Osteocyte (in vitro differentiated cells): Measurements from ENCODE around the gene SLC25A40. TPM values are rescaled to one million over a fixed set of nuclear protein-coding genes. Genes with fewer than 3 reads are reported as not detected.

Experiments used
- DNase-seq: peaks from one replicate; pipeline ENCODE4 v3.0.0; 2021; ENCODE audit warnings: mixed read lengths; ENCODE audit not compliant: unreplicated experiment; ENCODE audit errors: extremely low spot score
- H3K27ac Mint-ChIP-seq: one replicate; pipeline ENCODE4 v1.8.0; 2021; ENCODE audit warnings: mild to moderate bottlenecking, mixed read lengths; ENCODE audit not compliant: unreplicated experiment
- H3K27me3 Mint-ChIP-seq: one replicate; pipeline ENCODE4 v1.8.0; 2021; ENCODE audit warnings: mixed read lengths; ENCODE audit not compliant: unreplicated experiment
- H3K36me3 Mint-ChIP-seq: one replicate; pipeline ENCODE4 v1.8.0; 2021; ENCODE audit warnings: mixed read lengths; ENCODE audit not compliant: unreplicated experiment
- H3K4me1 Mint-ChIP-seq: one replicate; pipeline ENCODE4 v1.8.0; 2021; ENCODE audit warnings: mixed read lengths; ENCODE audit not compliant: unreplicated experiment
- H3K4me3 Mint-ChIP-seq: one replicate; pipeline ENCODE4 v1.8.0; 2021; ENCODE audit warnings: mild to moderate bottlenecking, moderate library complexity, mixed read lengths; ENCODE audit not compliant: unreplicated experiment
- H3K9me3 Mint-ChIP-seq: one replicate; pipeline ENCODE4 v1.8.0; 2021; ENCODE audit warnings: mixed read lengths; ENCODE audit not compliant: unreplicated experiment
- total RNA-seq: library from RNA; stranded (reverse); gene quantifications from 2 replicates; pipeline ENCODE4 v1.2.1, GENCODE V29; 2021
- TF ChIP-seq, protein P1 (sequence below): fragments of 200-600 bp; sonication (generic); IDR thresholded peaks from 2 replicates; pipeline ENCODE4 v1.5.0; 2021; ENCODE audit warnings: antibody characterized with exemption, mild to moderate bottlenecking, moderate library complexity

The SLC25A40 gene
- total RNA-seq, 1 donor from 2014 or later = 19.8 TPM

DNA sequence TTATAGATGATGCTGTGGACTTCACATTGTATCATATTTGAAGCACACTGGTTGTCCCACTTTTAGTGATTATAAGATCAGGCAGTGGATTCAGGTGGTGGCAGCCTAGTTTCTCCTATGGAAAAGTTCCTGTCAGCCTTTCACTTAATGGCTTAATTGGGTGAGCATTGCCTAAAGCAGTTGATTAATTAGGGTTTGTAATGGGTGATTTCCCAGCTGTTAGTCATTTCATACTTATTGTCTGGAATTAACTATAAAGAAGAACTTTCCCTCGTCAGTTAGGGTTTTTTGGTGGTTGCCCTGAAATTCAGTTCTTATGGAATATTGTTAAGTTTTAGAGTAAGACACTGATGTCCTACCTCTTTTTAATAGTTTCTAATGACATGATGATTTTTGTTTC is 78.8 kb downstream of the SLC25A40 start:
- no peak for DNase-seq
- no peak overlapping the region for H3K4me3 Mint-ChIP-seq
- TF ChIP-seq, protein P1, sequence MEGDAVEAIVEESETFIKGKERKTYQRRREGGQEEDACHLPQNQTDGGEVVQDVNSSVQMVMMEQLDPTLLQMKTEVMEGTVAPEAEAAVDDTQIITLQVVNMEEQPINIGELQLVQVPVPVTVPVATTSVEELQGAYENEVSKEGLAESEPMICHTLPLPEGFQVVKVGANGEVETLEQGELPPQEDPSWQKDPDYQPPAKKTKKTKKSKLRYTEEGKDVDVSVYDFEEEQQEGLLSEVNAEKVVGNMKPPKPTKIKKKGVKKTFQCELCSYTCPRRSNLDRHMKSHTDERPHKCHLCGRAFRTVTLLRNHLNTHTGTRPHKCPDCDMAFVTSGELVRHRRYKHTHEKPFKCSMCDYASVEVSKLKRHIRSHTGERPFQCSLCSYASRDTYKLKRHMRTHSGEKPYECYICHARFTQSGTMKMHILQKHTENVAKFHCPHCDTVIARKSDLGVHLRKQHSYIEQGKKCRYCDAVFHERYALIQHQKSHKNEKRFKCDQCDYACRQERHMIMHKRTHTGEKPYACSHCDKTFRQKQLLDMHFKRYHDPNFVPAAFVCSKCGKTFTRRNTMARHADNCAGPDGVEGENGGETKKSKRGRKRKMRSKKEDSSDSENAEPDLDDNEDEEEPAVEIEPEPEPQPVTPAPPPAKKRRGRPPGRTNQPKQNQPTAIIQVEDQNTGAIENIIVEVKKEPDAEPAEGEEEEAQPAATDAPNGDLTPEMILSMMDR = no peak
- no peaks in the 10 kb centered on the region for H3K36me3 Mint-ChIP-seq
- no peak overlapping the region for H3K27ac Mint-ChIP-seq
- H3K27me3 Mint-ChIP-seq = peaks cover 42% of the 10 kb centered on the region
- no peaks in the 10 kb centered on the region for H3K4me1 Mint-ChIP-seq
- peaks cover 12% of the 10 kb centered on the region for H3K9me3 Mint-ChIP-seq

DNA sequence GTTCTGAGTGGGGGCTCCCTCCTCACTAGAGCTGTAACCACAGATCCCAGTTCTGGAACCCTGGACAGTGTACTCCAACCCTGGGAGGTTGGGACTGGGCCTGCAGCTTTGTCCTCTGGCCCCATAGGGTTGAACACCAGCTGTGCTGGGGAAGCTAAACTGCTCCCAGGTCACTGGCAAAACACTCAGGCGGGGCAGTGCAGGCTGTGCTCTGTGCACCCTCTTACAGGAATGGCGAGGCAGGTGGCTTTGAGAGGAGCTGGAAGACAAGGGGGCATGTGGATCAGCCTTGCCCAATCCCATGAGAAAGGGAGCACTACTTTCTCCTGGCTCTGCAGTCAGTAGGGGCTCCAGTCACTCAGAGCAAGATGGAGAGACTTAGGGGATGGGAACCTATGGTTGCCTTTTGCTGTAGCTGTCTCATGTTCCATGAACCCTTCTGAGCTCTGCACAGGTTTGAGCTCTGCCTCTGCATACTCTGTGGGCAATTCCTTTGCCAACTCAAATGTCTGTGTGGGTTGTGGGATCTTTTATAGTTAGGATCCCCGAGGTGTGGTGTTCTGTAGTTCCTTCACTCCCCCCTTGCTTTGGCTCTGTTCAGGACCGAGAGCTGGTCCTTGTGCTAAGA is 90.7 kb downstream of the SLC25A40 start:
- no peaks in the 10 kb centered on the region for H3K9me3 Mint-ChIP-seq
- no peak for DNase-seq
- H3K36me3 Mint-ChIP-seq = no peaks in the 10 kb centered on the region
- H3K27me3 Mint-ChIP-seq = peaks cover 21% of the 10 kb centered on the region
- H3K27ac Mint-ChIP-seq = no peak overlapping the region
- TF ChIP-seq, protein P1 = no peak
- H3K4me3 Mint-ChIP-seq = no peak overlapping the region
- no peaks in the 10 kb centered on the region for H3K4me1 Mint-ChIP-seq

- Mint-ChIP-seq H3K4me3 (no peak overlapping the region), H3K27ac (no peak overlapping the region), H3K27me3 (peaks cover 19% of the 10 kb centered on the region), H3K4me1 (no peaks in the 10 kb centered on the region), H3K36me3 (no peaks in the 10 kb centered on the region), H3K9me3 (no peaks in the 10 kb centered on the region)
- TF ChIP-seq, protein P1 = no peak
- DNase-seq = no peak
Measured at GRCh38 chr7:87784424-87784823, 91.7 kb downstream of the SLC25A40 start.

Other genes with a start within 250 kb of the SLC25A40 start
- gene RUNDC3B, start 248.0 kb downstream of the SLC25A40 start, total RNA-seq = not detected in 2 replicates
- 9.0 and 9.7 TPM in 2 replicates for gene DBF4, start 133 bp upstream of the SLC25A40 start, total RNA-seq
- gene ADAM22, start 57.9 kb upstream of the SLC25A40 start, total RNA-seq = 3.0 and 3.5 TPM in 2 replicates